Activated T-cell treated with anti-CD3 and anti-CD28 coated beads, Interleukin-2, amount 50 U/mL, for 72 hours (primary cell): Measurements from ENCODE around the gene DPYD. TPM values are rescaled to one million over a fixed set of nuclear protein-coding genes. Genes with fewer than 3 reads are reported as not detected.

Experiments used
- ATAC-seq, 2 donors: fragments of 150-1000 bp; cut with Tn5 transposase; replicated peaks in 1 of 2; 2 replicates each; pipeline ENCODE4 v1.10.0; 2021; ENCODE audit warnings: moderate library complexity in 2 of 2, mild to moderate bottlenecking in 1 of 2
- DNase-seq, 2 donors: peaks; one replicate each; pipeline ENCODE4 v3.0.0; 2021 to 2022; ENCODE audit warnings: mixed read lengths in 1 of 2
- H3K27ac Mint-ChIP-seq: one replicate; pipeline ENCODE4 v1.8.0; 2022; ENCODE audit warnings: mild to moderate bottlenecking, moderate library complexity, mixed read lengths
- H3K27me3 Mint-ChIP-seq: one replicate; pipeline ENCODE4 v1.8.0; 2022; ENCODE audit warnings: low read depth, mixed read lengths
- H3K36me3 Mint-ChIP-seq, 2 donors: one replicate each; pipeline ENCODE4 v1.8.0; 2022; ENCODE audit warnings: mixed read lengths in 2 of 2, mild to moderate bottlenecking in 1 of 2; ENCODE audit not compliant: insufficient read depth in 2 of 2
- H3K4me1 Mint-ChIP-seq: one replicate; pipeline ENCODE4 v1.8.0; 2022; ENCODE audit warnings: low read depth, mixed read lengths
- H3K4me3 Mint-ChIP-seq, 2 donors: one replicate each; pipeline ENCODE4 v1.8.0; 2022; ENCODE audit warnings: mild to moderate bottlenecking in 2 of 2, mixed read lengths in 2 of 2, moderate library complexity in 2 of 2
- H3K9me3 Mint-ChIP-seq, 2 donors: one replicate each; pipeline ENCODE4 v1.8.0; 2022; ENCODE audit warnings: mixed read lengths in 2 of 2
- total RNA-seq, 2 donors: library from RNA; stranded (reverse); gene quantifications; one replicate each; pipeline ENCODE4 v1.2.3, GENCODE V29; 2022

Gene DPYD
- total RNA-seq, 2 donors from 2014 or later: 13.4 to 18.2 TPM

GRCh38 chr1:97545446-97545845 is 375.4 kb downstream of the DPYD start:
- Mint-ChIP-seq H3K4me1 (no peaks in the 10 kb centered on the region), H3K36me3 (peaks cover 0 to 2% of the 10 kb centered on the region in 2 donors), H3K4me3 (no peak overlapping the region), H3K27ac (no peak overlapping the region), H3K27me3 (no peaks in the 10 kb centered on the region), H3K9me3 (no peaks in the 10 kb centered on the region)
- ATAC-seq: no peak
- no peak for DNase-seq

GRCh38 chr1:97540346-97540888 is 380.4 kb downstream of the DPYD start:
- Mint-ChIP-seq H3K4me1 (no peaks in the 10 kb centered on the region), H3K4me3 (no peak overlapping the region), H3K36me3 (peaks cover 0 to 2% of the 10 kb centered on the region in 2 donors), H3K27ac (no peak overlapping the region), H3K9me3 (peaks cover 0 to 2% of the 10 kb centered on the region in 2 donors), H3K27me3 (no peaks in the 10 kb centered on the region)
- DNase-seq (no peak), ATAC-seq (no peak)

- ATAC-seq: peak in 1 of 2 donors; percentile 42
- Mint-ChIP-seq H3K4me3 (no peak overlapping the region), H3K27ac (peak overlapping the region; percentile 60), H3K9me3 (peaks cover 0 to 2% of the 10 kb centered on the region in 2 donors), H3K36me3 (no peaks in the 10 kb centered on the region), H3K4me1 (no peaks in the 10 kb centered on the region), H3K27me3 (no peaks in the 10 kb centered on the region)
- DNase-seq: no peak
Observed at GRCh38 chr1:97538113-97538512, 382.7 kb downstream of the DPYD start.

DNA sequence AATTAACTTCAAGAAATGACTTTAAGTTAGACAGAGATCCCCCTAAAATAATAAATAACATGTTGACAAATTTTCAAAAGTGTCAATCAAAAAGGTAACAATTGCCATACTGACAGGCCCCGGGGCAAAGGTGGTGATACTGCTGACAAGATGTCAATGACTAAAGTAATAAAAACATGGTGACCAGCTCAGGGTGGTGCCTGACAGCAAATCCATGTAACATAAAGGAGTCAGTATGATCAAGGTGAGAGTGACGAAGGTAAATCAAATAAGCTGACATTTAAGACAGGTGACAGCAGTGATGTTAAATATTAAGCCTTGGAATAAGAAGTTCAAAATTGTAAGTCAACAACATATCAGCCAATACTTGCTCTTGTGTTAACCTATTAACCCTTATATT is 387.5 kb downstream of the DPYD start:
- Mint-ChIP-seq H3K9me3 (peaks cover 0 to 2% of the 10 kb centered on the region in 2 donors), H3K27ac (no peak overlapping the region), H3K4me1 (no peaks in the 10 kb centered on the region), H3K4me3 (no peak overlapping the region), H3K27me3 (no peaks in the 10 kb centered on the region), H3K36me3 (no peaks in the 10 kb centered on the region)
- ATAC-seq: no peak
- DNase-seq: no peak

GRCh38 chr1:97529600-97529999 is 391.2 kb downstream of the DPYD start:
- peaks cover 0 to 2% of the 10 kb centered on the region in 2 donors for H3K36me3 Mint-ChIP-seq
- H3K9me3 Mint-ChIP-seq: no peaks in the 10 kb centered on the region
- ATAC-seq: no peak
- no peak overlapping the region for H3K4me3 Mint-ChIP-seq
- H3K4me1 Mint-ChIP-seq: no peaks in the 10 kb centered on the region
- H3K27me3 Mint-ChIP-seq: no peaks in the 10 kb centered on the region
- no peak overlapping the region for H3K27ac Mint-ChIP-seq
- DNase-seq: no peak

DNA sequence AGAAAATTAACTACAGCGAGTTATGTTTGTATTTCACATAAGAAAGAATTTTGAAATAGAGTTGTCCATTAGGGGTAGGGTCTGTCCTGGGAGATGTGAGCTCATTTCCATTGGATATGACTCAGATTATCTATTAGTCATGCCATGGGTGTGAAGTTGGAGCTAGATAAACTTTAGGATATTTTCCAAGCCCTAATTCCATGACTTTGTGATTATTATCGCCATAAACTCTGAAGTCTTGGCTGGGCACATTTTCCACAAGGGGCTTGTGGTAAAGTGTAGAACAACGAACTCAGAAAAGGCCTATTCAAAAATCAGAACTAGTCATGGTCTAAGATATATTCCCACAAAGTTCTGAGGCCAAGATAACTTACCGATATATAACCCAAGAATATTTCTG is 396.6 kb downstream of the DPYD start:
- Mint-ChIP-seq H3K9me3 (peaks cover 0 to 5% of the 10 kb centered on the region in 2 donors), H3K27me3 (no peaks in the 10 kb centered on the region), H3K27ac (no peak overlapping the region), H3K36me3 (peaks cover 10 to 14% of the 10 kb centered on the region in 2 donors), H3K4me1 (no peaks in the 10 kb centered on the region), H3K4me3 (no peak overlapping the region)
- DNase-seq (no peak), ATAC-seq (no peak)

GRCh38 chr1:97516588-97516987 is 404.2 kb downstream of the DPYD start:
- no peak for ATAC-seq
- Mint-ChIP-seq H3K4me3 (no peak overlapping the region), H3K4me1 (no peaks in the 10 kb centered on the region), H3K27ac (no peak overlapping the region), H3K36me3 (peaks cover 6 to 8% of the 10 kb centered on the region in 2 donors), H3K27me3 (no peaks in the 10 kb centered on the region), H3K9me3 (peaks cover 0 to 5% of the 10 kb centered on the region in 2 donors)
- no peak for DNase-seq

GRCh38 chr1:97508653-97509218 is 412.1 kb downstream of the DPYD start:
- ATAC-seq (no peak), DNase-seq (no peak)
- Mint-ChIP-seq H3K36me3 (peaks cover 2% of the 10 kb centered on the region in 2 donors), H3K9me3 (peaks cover 0 to 2% of the 10 kb centered on the region in 2 donors), H3K4me3 (no peak overlapping the region), H3K4me1 (peaks cover 6% of the 10 kb centered on the region), H3K27me3 (no peaks in the 10 kb centered on the region), H3K27ac (no peak overlapping the region)

DNA sequence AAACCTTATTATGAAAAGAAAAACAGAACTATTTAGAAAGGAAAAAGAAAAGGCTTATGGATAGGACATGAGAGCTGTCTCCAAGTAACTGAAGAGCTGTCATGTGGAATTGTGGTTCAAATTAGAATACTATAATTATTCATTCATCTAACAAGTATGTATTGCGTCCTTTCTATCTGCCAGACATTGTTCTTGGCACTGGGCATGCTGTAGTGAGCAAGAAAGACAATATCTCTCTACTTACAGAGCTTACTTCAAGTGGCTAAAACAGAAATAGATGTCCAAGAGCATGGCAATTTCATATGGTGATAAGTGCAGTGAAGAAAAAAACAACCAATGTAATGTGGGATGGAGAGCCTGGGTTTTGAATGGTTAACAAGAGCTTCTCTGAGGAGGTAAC is 413.0 kb downstream of the DPYD start:
- ATAC-seq (no peak), DNase-seq (no peak)
- peaks cover 2% of the 10 kb centered on the region in 2 donors for H3K36me3 Mint-ChIP-seq
- H3K4me1 Mint-ChIP-seq: peaks cover 6% of the 10 kb centered on the region
- peaks cover 0 to 2% of the 10 kb centered on the region in 2 donors for H3K9me3 Mint-ChIP-seq
- no peak overlapping the region for H3K4me3 Mint-ChIP-seq
- no peaks in the 10 kb centered on the region for H3K27me3 Mint-ChIP-seq
- H3K27ac Mint-ChIP-seq: no peak overlapping the region

GRCh38 chr1:97506368-97506767 is 414.5 kb downstream of the DPYD start:
- Mint-ChIP-seq H3K9me3 (peaks cover 0 to 2% of the 10 kb centered on the region in 2 donors), H3K27ac (no peak overlapping the region), H3K36me3 (peaks cover 2% of the 10 kb centered on the region in 2 donors), H3K4me3 (no peak overlapping the region), H3K4me1 (peaks cover 6% of the 10 kb centered on the region), H3K27me3 (no peaks in the 10 kb centered on the region)
- ATAC-seq: no peak
- no peak for DNase-seq

DNA sequence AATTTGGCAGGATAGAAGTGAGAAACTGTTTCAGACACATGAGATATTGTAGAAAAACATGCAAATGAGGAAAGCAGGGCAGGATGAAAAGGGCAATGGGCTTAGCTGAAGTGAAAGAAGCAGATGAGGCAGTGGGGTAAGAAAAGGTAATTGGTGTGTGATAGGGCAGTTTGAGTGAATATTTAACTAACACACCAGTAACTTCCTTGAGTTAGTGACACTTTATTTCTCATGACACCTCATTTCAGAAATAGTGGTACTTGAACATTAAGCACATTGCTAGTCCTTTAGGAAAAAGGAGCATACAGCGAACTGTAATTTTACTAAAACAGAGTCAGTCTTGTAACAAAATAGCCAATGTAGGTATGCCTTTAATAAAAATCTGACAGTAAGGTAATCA is 415.0 kb downstream of the DPYD start:
- Mint-ChIP-seq H3K27ac (no peak overlapping the region), H3K36me3 (peaks cover 2% of the 10 kb centered on the region in 2 donors), H3K9me3 (peaks cover 0 to under 1% of the 10 kb centered on the region in 2 donors), H3K4me1 (peaks cover 6% of the 10 kb centered on the region), H3K4me3 (no peak overlapping the region), H3K27me3 (no peaks in the 10 kb centered on the region)
- no peak for DNase-seq
- ATAC-seq: no peak

GRCh38 chr1:97505289-97505688 is 415.5 kb downstream of the DPYD start:
- peaks cover 2% of the 10 kb centered on the region in 2 donors for H3K36me3 Mint-ChIP-seq
- no peaks in the 10 kb centered on the region for H3K9me3 Mint-ChIP-seq
- no peaks in the 10 kb centered on the region for H3K27me3 Mint-ChIP-seq
- H3K4me1 Mint-ChIP-seq: peaks cover 6% of the 10 kb centered on the region
- H3K27ac Mint-ChIP-seq: no peak overlapping the region
- H3K4me3 Mint-ChIP-seq: no peak overlapping the region
- no peak for ATAC-seq
- no peak for DNase-seq

DNA sequence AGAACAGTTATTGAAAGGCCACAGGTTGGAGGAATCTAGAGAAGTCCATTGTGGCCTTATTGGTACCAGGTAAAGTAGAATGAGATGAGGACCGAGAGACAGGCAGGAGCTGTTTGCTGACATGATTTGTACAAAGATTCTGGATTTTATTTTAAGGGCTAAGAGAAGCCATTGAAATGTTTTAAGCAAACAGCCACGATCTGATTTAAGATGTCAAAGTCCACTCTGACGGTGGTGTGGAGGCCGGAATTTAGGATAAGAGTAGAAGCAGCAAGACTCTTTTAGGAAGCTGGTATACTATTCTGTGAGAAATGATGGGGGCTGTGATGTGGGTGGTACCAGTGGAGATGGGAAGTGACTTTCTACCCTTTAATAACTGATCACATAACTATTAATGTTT is 418.5 kb downstream of the DPYD start:
- DNase-seq (no peak), ATAC-seq (no peak)
- Mint-ChIP-seq H3K9me3 (no peaks in the 10 kb centered on the region), H3K27ac (no peak overlapping the region), H3K36me3 (peaks cover 0 to 2% of the 10 kb centered on the region in 2 donors), H3K27me3 (no peaks in the 10 kb centered on the region), H3K4me1 (peaks cover 6% of the 10 kb centered on the region), H3K4me3 (no peak overlapping the region)

GRCh38 chr1:97501628-97502027 is 419.2 kb downstream of the DPYD start:
- peaks cover 6% of the 10 kb centered on the region for H3K4me1 Mint-ChIP-seq
- H3K36me3 Mint-ChIP-seq: peaks cover 0 to 2% of the 10 kb centered on the region in 2 donors
- no peak overlapping the region for H3K4me3 Mint-ChIP-seq
- no peaks in the 10 kb centered on the region for H3K9me3 Mint-ChIP-seq
- DNase-seq (no peak), ATAC-seq (no peak)
- no peaks in the 10 kb centered on the region for H3K27me3 Mint-ChIP-seq
- H3K27ac Mint-ChIP-seq: no peak overlapping the region
